HG03442 (cell line): Measurements from ENCODE around the gene TPCN2.

Source experiments
- ATAC-seq: cut with Tn5 transposase; IDR thresholded peaks from one replicate; pipeline ENCODE4 v1.9.1; 2021; ENCODE audit warnings: mild to moderate bottlenecking, moderate library complexity; ENCODE audit not compliant: unreplicated experiment

Gene TPCN2

GRCh38 chr11:69091638-69092165, 43.0 kb downstream of the TPCN2 start:
- ATAC-seq: no peak

DNA sequence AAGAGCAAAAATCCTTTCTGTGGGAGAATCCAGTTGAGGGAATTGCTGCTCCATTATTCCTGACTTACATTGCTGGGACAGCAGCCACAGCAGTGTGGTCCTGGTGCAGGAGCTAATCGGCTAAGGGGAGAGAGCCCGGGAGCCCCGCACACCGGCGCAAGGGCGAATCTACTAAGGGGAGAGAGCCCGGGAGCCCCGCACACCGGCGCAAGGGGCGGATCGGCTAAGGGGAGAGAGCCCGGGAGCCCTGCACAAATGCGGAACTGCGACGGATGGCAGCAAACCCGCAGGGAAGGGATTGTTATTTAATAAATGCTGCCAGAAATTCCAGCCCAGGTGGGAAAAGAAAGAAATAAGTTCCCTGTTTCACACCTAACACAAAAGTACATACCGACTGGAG, 43.5 kb downstream of the TPCN2 start:
- no peak for ATAC-seq

DNA sequence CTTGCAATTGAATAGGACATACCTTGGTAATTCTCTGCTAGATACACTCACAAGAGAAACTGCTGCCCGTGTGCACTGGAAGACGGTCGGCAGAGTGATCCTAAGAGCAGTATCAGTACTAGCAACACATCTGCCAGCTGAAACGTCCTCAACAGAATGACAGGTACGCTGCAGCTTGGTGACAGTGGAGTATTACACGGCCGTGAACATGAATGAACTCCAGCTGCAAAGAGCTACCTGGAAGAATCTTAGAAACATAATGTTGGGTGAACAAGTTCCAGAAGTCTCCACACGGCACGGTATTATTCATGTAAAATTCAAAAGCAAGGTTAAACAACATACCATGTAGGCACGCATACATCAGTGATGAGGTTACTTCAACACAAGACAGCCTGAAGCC, 44.4 kb downstream of the TPCN2 start:
- no peak for ATAC-seq

DNA sequence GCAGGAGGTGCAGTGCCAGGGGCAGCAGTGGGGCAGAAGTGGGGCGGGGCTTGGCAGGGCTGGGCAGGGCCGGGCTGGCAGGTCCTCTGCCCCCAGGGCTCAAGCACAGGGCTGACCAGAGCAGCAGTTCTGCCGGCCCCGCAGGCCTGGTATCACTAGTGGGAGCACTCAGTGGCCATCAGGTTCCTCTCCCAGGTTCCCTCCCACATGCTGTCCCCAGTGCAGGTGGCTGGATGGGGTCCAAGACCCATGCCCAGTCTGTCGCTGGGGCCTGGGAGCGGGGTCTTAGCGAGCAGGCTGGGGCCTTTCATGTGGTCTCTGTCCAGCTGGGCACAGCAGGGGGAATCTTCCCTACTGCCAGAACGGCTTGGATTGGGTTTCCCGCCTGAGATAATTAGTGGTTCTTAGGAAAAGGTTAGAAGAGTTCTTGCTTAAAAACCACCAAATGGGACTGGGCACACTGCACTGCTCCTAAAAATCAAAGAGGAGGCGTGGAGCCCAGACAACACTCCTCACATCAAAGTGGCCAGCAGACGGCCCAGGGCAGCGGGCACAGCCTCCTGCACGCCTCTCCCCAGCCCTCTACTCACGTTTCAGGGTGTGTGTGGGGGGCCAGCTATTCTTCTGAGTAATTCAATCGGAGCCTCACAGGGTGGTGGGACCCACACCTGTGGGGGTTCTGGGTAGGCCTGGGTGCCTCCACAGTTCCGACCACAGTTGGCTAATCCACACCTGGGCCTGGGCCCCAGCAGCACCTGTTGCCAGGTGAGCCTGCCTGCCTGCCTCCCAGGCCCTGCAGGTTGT, 45.6 kb downstream of the TPCN2 start:
- no peak for ATAC-seq

- ATAC-seq: no peak
Observed at GRCh38 chr11:69094915-69095290, 46.2 kb downstream of the TPCN2 start.

DNA sequence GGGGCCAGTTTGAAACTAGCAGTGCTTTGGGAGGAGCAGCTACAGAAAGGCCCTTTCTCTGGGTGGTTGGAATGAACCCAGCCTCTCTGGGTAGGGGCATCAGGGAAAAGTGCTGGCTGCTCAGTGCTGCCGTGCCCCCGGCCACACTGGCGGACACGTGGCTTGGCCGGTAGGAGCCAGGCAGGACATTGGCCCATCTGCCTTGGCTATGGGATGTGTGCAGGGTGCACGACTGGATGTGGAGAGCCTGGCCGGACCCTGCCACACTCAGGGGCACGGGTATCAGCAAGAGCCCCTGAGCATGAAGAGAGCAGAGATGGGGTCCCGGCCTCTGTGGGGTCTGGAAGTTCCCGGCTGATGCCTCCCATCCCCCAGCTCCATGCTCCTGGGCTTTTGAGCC, 46.6 kb downstream of the TPCN2 start:
- ATAC-seq: no peak

GRCh38 chr11:69096473-69096872, 47.7 kb downstream of the TPCN2 start:
- ATAC-seq: no peak

DNA sequence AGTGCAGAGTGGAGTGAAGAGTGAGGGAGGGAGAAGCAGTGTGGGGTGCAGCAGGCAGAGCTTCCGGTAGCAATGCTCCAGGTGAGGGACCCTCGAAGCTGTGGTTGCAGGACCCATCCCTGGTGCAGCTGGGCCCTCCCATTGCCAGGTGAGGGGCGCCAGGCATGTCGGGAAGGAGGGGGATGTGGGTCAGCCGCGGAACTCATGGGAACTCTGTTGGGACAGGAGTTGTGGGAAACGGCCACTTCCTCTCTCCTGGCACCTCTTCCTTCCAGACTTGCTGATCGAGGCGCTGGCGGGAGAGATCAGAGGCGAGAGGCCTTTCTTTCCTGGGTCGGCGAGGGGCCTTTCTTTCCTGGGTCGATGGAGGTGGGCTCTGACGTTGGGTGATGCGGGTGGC, 48.5 kb downstream of the TPCN2 start:
- ATAC-seq: no peak

- no peak for ATAC-seq
Observed at GRCh38 chr11:69099180-69099579, 50.4 kb downstream of the TPCN2 start.

GRCh38 chr11:69100454-69101114, 51.9 kb downstream of the TPCN2 start:
- ATAC-seq: no peak

DNA sequence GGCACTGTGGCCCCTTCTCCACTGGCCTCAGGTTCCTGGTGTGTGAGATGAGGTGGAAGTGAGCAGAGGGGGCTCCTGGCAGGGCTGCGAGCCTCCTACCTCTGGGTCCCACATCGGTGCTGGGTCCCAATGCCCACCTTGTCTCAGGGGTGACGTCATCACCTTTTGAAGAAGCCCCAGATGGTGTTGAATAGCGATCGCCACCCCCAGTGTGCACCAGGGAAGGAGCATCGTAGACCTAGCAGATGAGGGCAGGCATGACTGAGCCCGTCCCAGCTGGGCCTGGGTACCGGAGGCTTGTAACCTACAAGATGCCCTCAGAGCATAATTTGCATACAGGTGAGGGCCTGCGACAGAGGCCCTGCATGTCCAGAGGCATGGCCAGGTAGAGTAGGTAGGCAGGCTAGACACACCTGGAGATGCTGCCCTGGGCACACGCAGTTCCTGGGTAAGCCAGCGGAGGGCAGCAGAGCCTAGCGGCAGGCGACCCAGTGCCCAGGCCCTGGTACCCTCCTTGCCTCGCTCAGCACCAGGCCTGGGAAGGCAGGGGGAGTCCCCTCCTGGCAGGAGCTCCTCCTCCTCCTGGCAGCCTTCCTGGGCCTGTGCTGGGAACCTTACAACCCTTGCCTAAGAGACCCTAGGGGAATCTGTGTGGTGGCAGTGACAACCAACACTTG, 52.5 kb downstream of the TPCN2 start:
- no peak for ATAC-seq

- ATAC-seq: no peak
Observed at GRCh38 chr11:69101792-69102695, 53.3 kb downstream of the TPCN2 start.

DNA sequence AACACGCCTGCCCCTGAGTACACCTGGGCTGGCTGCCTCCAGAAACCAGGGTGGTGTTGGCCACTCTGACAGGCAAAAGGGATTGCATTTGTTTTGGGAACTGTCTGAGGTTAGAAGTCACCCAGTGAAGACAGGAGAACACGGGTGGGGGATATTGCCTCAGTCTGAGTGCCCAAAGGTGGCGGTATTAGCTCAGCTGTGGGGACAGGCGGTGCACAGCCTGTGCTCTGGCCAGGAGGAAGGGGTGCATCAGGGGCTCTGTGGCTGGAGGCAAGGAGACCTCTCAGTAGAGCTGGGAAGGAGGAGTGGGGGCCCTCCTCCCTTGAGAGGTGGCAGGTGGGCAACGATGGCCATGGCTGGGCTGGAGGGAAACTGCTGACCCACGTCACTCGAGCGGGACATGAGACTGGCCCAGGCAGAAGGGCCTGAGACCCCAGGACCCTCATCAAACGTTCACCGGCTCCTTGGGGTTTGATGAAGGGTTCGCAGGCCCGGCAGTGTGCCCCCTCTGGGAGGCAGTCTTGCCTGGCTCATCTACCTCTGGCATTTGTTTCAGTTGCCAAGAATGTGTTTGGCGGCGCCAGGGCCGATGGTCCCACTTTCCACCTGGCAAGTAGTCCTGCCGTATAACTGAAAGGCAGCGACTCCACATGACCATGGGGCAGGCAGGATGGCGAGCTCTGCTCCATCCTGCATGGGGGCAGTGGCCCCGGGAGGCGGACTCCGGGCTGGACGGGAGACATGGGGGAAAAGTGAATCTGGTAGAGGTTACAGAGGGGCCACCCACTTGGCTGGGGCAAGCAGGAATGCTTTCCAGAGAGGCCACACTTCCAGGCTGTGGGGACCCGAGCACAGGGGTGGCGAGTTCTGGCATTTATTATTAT, 54.2 kb downstream of the TPCN2 start:
- ATAC-seq: no peak

DNA sequence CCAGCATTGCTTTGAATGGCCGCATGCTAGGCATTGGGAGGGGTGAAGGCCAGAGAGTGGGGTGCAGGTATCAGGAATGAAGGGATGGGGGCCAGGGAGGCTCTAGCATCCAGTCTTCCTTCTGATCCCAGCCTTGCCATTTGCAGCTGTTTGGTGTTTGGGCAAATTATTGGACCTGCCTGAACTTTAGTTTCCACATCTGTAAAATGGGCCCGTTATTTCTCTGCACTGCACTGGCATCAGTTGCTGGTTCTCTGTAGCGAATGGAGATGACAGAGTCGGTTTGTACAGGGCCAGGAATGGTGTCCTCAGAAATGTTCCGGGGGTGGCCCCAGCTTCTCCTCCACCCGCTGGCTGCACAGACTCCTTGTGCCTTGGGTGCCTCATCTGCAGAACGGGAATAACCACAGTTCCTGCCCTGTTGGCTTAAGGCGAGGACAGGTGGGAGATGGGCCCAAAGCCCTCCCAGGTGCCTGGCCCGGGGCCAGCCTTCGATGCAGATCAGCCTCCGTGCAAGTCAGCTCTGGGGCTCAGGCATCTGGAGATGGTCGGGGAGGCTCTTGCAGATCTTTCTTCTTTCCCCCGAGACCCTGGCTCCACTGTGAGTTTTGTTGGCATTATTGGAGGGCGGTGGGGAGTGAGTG, 55.6 kb downstream of the TPCN2 start:
- ATAC-seq: no peak

DNA sequence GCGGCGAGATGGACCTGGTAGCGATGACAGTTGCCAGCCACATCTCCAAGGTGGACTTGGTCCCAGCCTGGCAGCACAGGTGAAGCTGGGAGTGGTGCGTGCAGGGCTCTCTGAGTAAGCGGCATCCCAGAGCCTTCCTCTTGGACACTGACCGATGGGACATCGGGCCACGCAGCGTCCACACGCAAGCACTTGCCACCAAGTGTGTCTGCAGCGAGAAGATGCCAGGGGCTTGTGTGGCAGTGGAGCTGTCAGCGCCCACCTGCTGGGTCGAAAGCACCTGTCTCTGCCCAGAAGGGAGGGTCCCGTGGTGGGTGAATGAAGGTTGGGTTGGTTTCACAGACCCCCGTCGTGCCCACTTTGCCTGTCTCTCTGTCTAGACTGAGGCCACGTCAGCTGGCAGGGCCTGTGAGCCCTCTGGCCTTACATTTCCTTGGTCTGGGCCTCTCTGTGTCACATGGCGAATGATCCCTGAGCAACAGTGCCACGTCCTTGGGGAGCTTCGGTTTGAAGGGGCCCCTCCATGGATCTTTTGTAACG, 56.2 kb downstream of the TPCN2 start:
- no peak for ATAC-seq

- no peak for ATAC-seq
Observed at GRCh38 chr11:69105461-69106030, 56.8 kb downstream of the TPCN2 start.

- ATAC-seq: no peak
Observed at GRCh38 chr11:69106031-69106811, 57.5 kb downstream of the TPCN2 start.

DNA sequence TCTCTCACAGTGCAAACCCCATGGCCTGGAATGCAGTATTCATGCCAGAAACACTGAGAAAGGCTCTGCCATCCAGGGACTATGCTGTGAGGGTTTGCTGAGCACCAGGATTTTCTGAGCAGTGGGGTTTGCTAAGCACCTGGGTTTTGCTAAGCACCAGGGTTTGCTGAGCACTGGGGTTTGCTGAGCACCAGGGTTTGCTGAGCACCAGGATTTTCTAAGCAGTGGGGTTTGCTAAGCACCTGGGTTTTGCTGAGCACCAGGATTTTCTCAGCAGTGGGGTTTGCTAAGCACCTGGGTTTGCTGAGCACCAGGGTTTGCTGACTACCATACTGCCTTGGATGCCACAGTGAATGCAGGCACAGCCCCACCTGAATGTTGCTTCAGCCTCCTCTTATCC, 58.7 kb downstream of the TPCN2 start:
- no peak for ATAC-seq
